OCI-LY1 (cell line): ENCODE measurements around the gene CAPRIN2.

ENCODE experiments used
- EZH2 ChIP-seq: fragments of 200-600 bp; sonication (generic), shearing (Covaris generic); IDR thresholded peaks from 2 replicates; pipeline ENCODE4 v1.8.0; 2017; ENCODE audit warnings: borderline replicate concordance, mixed run types, mild to moderate bottlenecking, antibody characterized with exemption, low read length, moderate library complexity, mixed read lengths
- TF ChIP-seq, protein P1 (sequence below): fragments of 200-600 bp; sonication (generic), shearing (Covaris generic); IDR thresholded peaks from 2 replicates; pipeline ENCODE4 v1.5.1; 2017; ENCODE audit warnings: mild to moderate bottlenecking, antibody characterized with exemption, low read length, moderate library complexity, mixed read lengths

DNA sequence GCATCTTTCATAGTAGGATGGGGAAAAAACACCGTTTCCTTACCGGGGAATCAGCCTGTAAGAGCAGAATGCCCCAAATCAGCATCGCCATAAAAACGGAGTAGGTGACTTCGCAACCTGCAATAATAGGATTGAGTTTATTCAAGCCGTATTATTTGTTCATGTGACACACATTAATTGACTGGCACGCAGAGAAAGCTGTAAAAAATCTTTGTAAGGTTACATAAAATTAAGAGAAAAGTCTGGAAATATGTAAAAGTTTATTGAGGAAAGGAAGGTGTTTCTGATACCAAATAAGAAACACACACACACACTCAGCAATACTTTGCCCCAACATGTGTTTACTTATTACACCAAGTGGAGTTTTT is 628 bp upstream of the CAPRIN2 start:
- TF ChIP-seq, protein P1, sequence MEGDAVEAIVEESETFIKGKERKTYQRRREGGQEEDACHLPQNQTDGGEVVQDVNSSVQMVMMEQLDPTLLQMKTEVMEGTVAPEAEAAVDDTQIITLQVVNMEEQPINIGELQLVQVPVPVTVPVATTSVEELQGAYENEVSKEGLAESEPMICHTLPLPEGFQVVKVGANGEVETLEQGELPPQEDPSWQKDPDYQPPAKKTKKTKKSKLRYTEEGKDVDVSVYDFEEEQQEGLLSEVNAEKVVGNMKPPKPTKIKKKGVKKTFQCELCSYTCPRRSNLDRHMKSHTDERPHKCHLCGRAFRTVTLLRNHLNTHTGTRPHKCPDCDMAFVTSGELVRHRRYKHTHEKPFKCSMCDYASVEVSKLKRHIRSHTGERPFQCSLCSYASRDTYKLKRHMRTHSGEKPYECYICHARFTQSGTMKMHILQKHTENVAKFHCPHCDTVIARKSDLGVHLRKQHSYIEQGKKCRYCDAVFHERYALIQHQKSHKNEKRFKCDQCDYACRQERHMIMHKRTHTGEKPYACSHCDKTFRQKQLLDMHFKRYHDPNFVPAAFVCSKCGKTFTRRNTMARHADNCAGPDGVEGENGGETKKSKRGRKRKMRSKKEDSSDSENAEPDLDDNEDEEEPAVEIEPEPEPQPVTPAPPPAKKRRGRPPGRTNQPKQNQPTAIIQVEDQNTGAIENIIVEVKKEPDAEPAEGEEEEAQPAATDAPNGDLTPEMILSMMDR = no peak
- TF ChIP-seq EZH2 = no peak
